ENCODE data around the gene TTLL13.

- TF ChIP-seq CTCF (IDR thresholded peaks at IDR 0.05) (no peak), EP300 (IDR thresholded peaks at IDR 0.05) (no peak)
These were observed 39.8 kb upstream of the TTLL13 start for GRCh38 chr15:90209591-90209990.
